IMR-90 (cell line): Measurements from ENCODE around the gene MED26. TPM values are rescaled to one million over a fixed set of nuclear protein-coding genes. Genes with fewer than 3 reads are reported as not detected.

Experiments used
- ATAC-seq: fragments of 200-7000 bp; cut with Tn5 transposase; 2 replicates; pipeline ENCODE4 v1.9.1; 2020; ENCODE audit warnings: low read depth, mild to moderate bottlenecking, moderate library complexity
- BruUV-seq: library from RNA; stranded (reverse); fragments of 400-500 nt; replicated peaks from 2 replicates; lab custom pipeline; 2021; lab: Mats Ljungman, UMichigan
- CTCF ChIA-PET: fragments of 300-600 bp; formaldehyde crosslinking; extraction: SDS; loops from one replicate; lab custom pipeline; 2021; ENCODE audit warnings: antibody characterized with exemption; lab: Yijun Ruan, JAX
- POLR2A ChIA-PET: fragments of 300-600 bp; sonication (Branson Sonifier 250); formaldehyde crosslinking; loops from one replicate; lab custom pipeline; 2022; ENCODE audit warnings: antibody characterized with exemption; ENCODE audit not compliant: unreplicated experiment; lab: Charles Lee
- DNase-seq: peaks from one replicate; pipeline ENCODE4 v3.0.0; 2013
- H2AFZ ChIP-seq: replicated peaks from 2 replicates; pipeline ENCODE3; 2013; ENCODE audit warnings: low read length, mild to moderate bottlenecking; ENCODE audit not compliant: poor library complexity
- H2AK5ac ChIP-seq: 2 replicates; pipeline ENCODE4 v1.6.1; 2013; ENCODE audit warnings: low read depth, low read length, inconsistent platforms
- H2AK9ac ChIP-seq: replicated peaks from 2 replicates; pipeline ENCODE3; 2013; ENCODE audit warnings: mild to moderate bottlenecking, low read depth, low read length, moderate library complexity; ENCODE audit not compliant: poor library complexity
- H2BK120ac ChIP-seq: 2 replicates; pipeline ENCODE4 v1.6.1; 2013; ENCODE audit warnings: low read depth, low read length, inconsistent platforms
- H2BK15ac ChIP-seq: 3 replicates; pipeline ENCODE4 v1.6.1; 2013; ENCODE audit warnings: low read depth, low read length, inconsistent platforms
- H2BK20ac ChIP-seq: 2 replicates; pipeline ENCODE4 v1.6.1; 2013; ENCODE audit warnings: low read depth, mild to moderate bottlenecking, inconsistent platforms, low read length, moderate library complexity
- H2BK5ac ChIP-seq: 2 replicates; pipeline ENCODE4 v1.6.1; 2013; ENCODE audit warnings: mild to moderate bottlenecking, low read depth, low read length, inconsistent platforms; ENCODE audit not compliant: poor library complexity, severe bottlenecking
- H3K14ac ChIP-seq: replicated peaks from 2 replicates; pipeline ENCODE4 v1.6.1; 2013; ENCODE audit warnings: low read depth, low read length, inconsistent platforms
- H3K18ac ChIP-seq: 2 replicates; pipeline ENCODE4 v1.6.1; 2013; ENCODE audit warnings: low read depth, low read length, control low read depth
- H3K23ac ChIP-seq: 2 replicates; pipeline ENCODE4 v1.6.1; 2013; ENCODE audit warnings: low read depth, low read length, inconsistent platforms
- H3K27ac ChIP-seq: 2 replicates; pipeline ENCODE4 v1.5.1; 2013; ENCODE audit warnings: mild to moderate bottlenecking, control low read depth, low read length; ENCODE audit not compliant: insufficient read depth
- H3K27me3 ChIP-seq: 2 replicates; pipeline ENCODE4 v1.6.1; 2013; ENCODE audit warnings: low read length; ENCODE audit not compliant: control insufficient read depth, insufficient read depth
- H3K36me3 ChIP-seq: 2 replicates; pipeline ENCODE4 v1.6.1; 2013; ENCODE audit warnings: low read length, mixed read lengths; ENCODE audit not compliant: control insufficient read depth, insufficient read depth
- H3K4ac ChIP-seq: 2 replicates; pipeline ENCODE4 v1.6.1; 2013; ENCODE audit warnings: low read depth, low read length, inconsistent platforms
- H3K4me1 ChIP-seq: 2 replicates; pipeline ENCODE4 v1.6.1; 2013; ENCODE audit warnings: low read length, mixed read lengths; ENCODE audit not compliant: control insufficient read depth, insufficient read depth
- H3K4me2 ChIP-seq: 2 replicates; pipeline ENCODE4 v1.6.1; 2013; ENCODE audit warnings: low read depth, mild to moderate bottlenecking, control low read depth, low read length, moderate library complexity
- H3K4me3 ChIP-seq: 2 replicates; pipeline ENCODE4 v1.5.1; 2013; ENCODE audit warnings: low read depth, mild to moderate bottlenecking, control low read depth, low read length, moderate library complexity; ENCODE audit not compliant: insufficient read depth
- H3K56ac ChIP-seq: 2 replicates; pipeline ENCODE4 v1.6.1; 2013; ENCODE audit warnings: low read length, inconsistent platforms; ENCODE audit not compliant: insufficient read depth; ENCODE audit errors: extremely low read depth
- H3K79me1 ChIP-seq, 2 experiments: 2 replicates each; pipeline ENCODE4 v1.6.1; 2013; ENCODE audit warnings: low read length in 2 of 2, inconsistent platforms in 1 of 2, low read depth in 1 of 2
- H3K9ac ChIP-seq: 2 replicates; pipeline ENCODE4 v1.6.1; 2013; ENCODE audit warnings: low read depth, low read length, control low read depth
- H3K9me1 ChIP-seq: 2 replicates; pipeline ENCODE4 v1.6.1; 2013; ENCODE audit warnings: low read length, inconsistent platforms; ENCODE audit not compliant: insufficient read depth
- H3K9me3 ChIP-seq: 2 replicates; pipeline ENCODE4 v1.6.1; 2013; ENCODE audit warnings: low read length; ENCODE audit not compliant: control insufficient read depth, insufficient read depth
- H4K20me1 ChIP-seq: 2 replicates; pipeline ENCODE4 v1.6.1; 2013; ENCODE audit warnings: low read length, inconsistent platforms; ENCODE audit not compliant: insufficient read depth
- H4K5ac ChIP-seq: 2 replicates; pipeline ENCODE4 v1.6.1; 2013; ENCODE audit warnings: mild to moderate bottlenecking, low read depth, low read length, control low read depth
- H4K8ac ChIP-seq, 2 experiments: 2 replicates each; pipeline ENCODE4 v1.6.1; 2013; ENCODE audit warnings: low read depth in 2 of 2, low read length in 2 of 2, control low read depth in 1 of 2, inconsistent platforms in 1 of 2
- H4K91ac ChIP-seq: 2 replicates; pipeline ENCODE4 v1.6.1; 2013; ENCODE audit warnings: low read depth, low read length, inconsistent platforms; ENCODE audit not compliant: insufficient read depth
- BHLHE40 ChIP-seq: fragments of 150-350 bp; IDR thresholded peaks from 2 replicates; pipeline ENCODE4 v1.6.1; 2016; ENCODE audit warnings: mild to moderate bottlenecking, low read depth, low read length
- CTCF ChIP-seq: conservative IDR thresholded peaks from 2 replicates; pipeline ENCODE4 v1.5.1; 2012; ENCODE audit warnings: mild to moderate bottlenecking, low read depth, low read length, improper control_type of control experiment
- FOS ChIP-seq: fragments of 150-350 bp; IDR thresholded peaks from 2 replicates; pipeline ENCODE4 v1.6.1; 2016; ENCODE audit warnings: low read depth, low read length
- MAZ ChIP-seq: IDR thresholded peaks from 2 replicates; pipeline ENCODE4 v1.6.1; 2012; ENCODE audit warnings: low read depth, mild to moderate bottlenecking, low read length, improper control_type of control experiment, moderate library complexity, borderline replicate concordance
- MXI1 ChIP-seq: IDR thresholded peaks from 2 replicates; pipeline ENCODE4 v1.6.1; 2012; ENCODE audit warnings: low read depth, mild to moderate bottlenecking, low read length, moderate library complexity, borderline replicate concordance
- NFE2L2 ChIP-seq: fragments of 150-350 bp; IDR thresholded peaks from 2 replicates; pipeline ENCODE4 v1.6.1; 2016; ENCODE audit warnings: low read depth, mild to moderate bottlenecking, low read length
- RFX5 ChIP-seq: IDR thresholded peaks from 2 replicates; pipeline ENCODE4 v1.8.0; 2012; ENCODE audit warnings: low read depth, mild to moderate bottlenecking, low read length, moderate library complexity
- WGBS, 2 experiments: methylation state at CpG; one replicate each; pipeline versions ENCODE4 v1.1.5 to v1.1.7; 2013; ENCODE audit warnings: missing lambda C conversion rate in 2 of 2; ENCODE audit not compliant: insufficient read length in 1 of 2; ENCODE audit errors: extremely low coverage in 2 of 2; 5-methylcytosine and 5-hydroxymethylcytosine counted together
- dilution Hi-C: fragments of 300-500 bp; cut with HindIII; formaldehyde crosslinking; loops from one replicate; pipeline ENCODE4 v1.14.3; 2018; ENCODE audit warnings: low sequenced_read_pairs; ENCODE audit not compliant: unreplicated experiment
- in situ Hi-C: fragments of 300-500 bp; cut with MboI; formaldehyde crosslinking; loops from 3 replicates; pipeline ENCODE4 v1.14.3; 2019; ENCODE audit warnings: low sequenced_read_pairs, inconsistent platforms, mixed read lengths
- intact Hi-C: fragments of 100-400 bp; cut with micrococcal nuclease; formaldehyde crosslinking; loops from 2 replicates; pipeline ENCODE4 v1.10.0; 2022
- polyA plus RNA-seq, 3 experiments: library from polyadenylated mRNA; depleted of rRNA; stranded (reverse); fragments of >200 nt; gene quantifications; 2 replicates each; pipeline ENCODE4 v1.2.3, GENCODE V29; 2012; ENCODE audit warnings: low replicate concordance in 1 of 3
- total RNA-seq: library from RNA; depleted of rRNA; stranded (reverse); fragments of >200 nt; gene quantifications from 2 replicates; pipeline ENCODE4 v1.2.3, GENCODE V29; 2012

The MED26 gene
- total and polyA plus RNA-seq, 2 of the 4 experiments (the other 2 are of a cell fraction): 2.0 to 4.0 TPM

- peaks cover 48% of the 10 kb centered on the region for H3K36me3 ChIP-seq
- H3K27me3 ChIP-seq: no peaks in the 10 kb centered on the region
- no peak for ATAC-seq
- no peak overlapping the region for H3K4me3 ChIP-seq
- TF ChIP-seq FOS: no peak
- no peak for TF ChIP-seq NFE2L2
- TF ChIP-seq RFX5: no peak
- TF ChIP-seq MXI1: no peak
- no peak for TF ChIP-seq BHLHE40
- no peak for TF ChIP-seq CTCF
- TF ChIP-seq MAZ: no peak
- H2BK5ac ChIP-seq: no peak overlapping the region
- DNase-seq: no peak
- H3K9me1 ChIP-seq: peaks cover 4% of the 10 kb centered on the region; the same call in 1 of the 2 replicates
- in situ Hi-C loops (no loop called here), intact Hi-C loops (no loop called here), dilution Hi-C loops (no loop called here)
- H4K8ac ChIP-seq: no peak overlapping the region
- H4K20me1 ChIP-seq: peaks cover 15% of the 10 kb centered on the region; the same call in 1 of the 2 replicates
- H3K56ac ChIP-seq: no peak overlapping the region
- no peak overlapping the region for H2BK120ac ChIP-seq
- H3K4me2 ChIP-seq: no peak overlapping the region
- POLR2A ChIA-PET: no interaction called here
- no peak overlapping the region for H2AFZ ChIP-seq
- no peak overlapping the region for H3K27ac ChIP-seq
- no peak overlapping the region for H2AK5ac ChIP-seq
- H2BK15ac ChIP-seq: no peak overlapping the region
- H3K14ac ChIP-seq: no peak overlapping the region
- H2BK20ac ChIP-seq: no peak overlapping the region
- CTCF ChIA-PET: no interaction called here
- H4K91ac ChIP-seq: no peak overlapping the region
- H3K9ac ChIP-seq: no peak overlapping the region
- H3K18ac ChIP-seq: no peak overlapping the region
- no TSS peak for BruUV-seq
- H3K79me1 ChIP-seq: peaks cover 36 to 42% of the 10 kb centered on the region in 2 experiments
- H4K5ac ChIP-seq: no peak overlapping the region
- H3K4ac ChIP-seq: no peak overlapping the region
- no peaks in the 10 kb centered on the region for H3K4me1 ChIP-seq
- no peaks in the 10 kb centered on the region for H3K9me3 ChIP-seq
- no peak overlapping the region for H2AK9ac ChIP-seq
- H3K23ac ChIP-seq: no peak overlapping the region
- no CpG with 5 or more reads among the region's 9 CpGs for WGBS, 2 experiments
These were observed 17.1 kb upstream of the MED26 start for GRCh38 chr19:16645140-16645539.
